Uterus (tissue), 2 donors: ENCODE results near the gene RAB11FIP3.
"Not testable (repeated sequence)": the region's sequence is repeated elsewhere in the genome, so short reads cannot be mapped to it uniquely, and the experiment has no call there.

Experiments used
- POLR2A ChIP-seq, 2 donors: fragments of 450-650 bp; IDR thresholded peaks; one replicate each; pipeline ENCODE4 v1.6.1; 2016; ENCODE audit warnings: antibody characterized with exemption in 2 of 2, mild to moderate bottlenecking in 1 of 2, moderate library complexity in 1 of 2
- TF ChIP-seq, protein P1 (sequence below), 4 experiments: fragments of 200-600 bp in 2 of 4; fragments of 450-650 bp in 2 of 4; sonication (generic) in 2 of 4; IDR thresholded peaks; one replicate each; pipeline ENCODE4 v1.5.1; 2016 to 2019; ENCODE audit warnings: antibody characterized with exemption in 4 of 4, mild to moderate bottlenecking in 2 of 4, moderate library complexity in 1 of 4

DNA sequence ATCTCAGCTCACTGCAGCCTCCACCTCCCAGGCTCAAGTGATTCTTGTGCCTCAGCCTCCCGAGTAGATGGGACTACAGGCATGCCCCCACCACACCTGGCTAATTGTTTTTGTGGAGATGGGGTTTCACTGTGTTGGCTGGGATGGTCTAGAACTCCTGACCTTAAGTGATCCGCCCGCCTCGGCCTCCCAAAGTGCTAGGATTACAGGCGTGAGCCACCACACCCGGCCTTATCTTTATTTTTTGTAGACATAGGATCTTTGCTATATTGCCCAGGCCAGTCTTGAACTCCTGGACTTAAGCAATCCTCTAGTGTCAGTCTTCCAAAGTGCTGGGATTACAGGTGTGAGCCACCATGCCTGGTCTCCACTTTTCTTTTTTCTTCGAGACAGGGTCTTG lies 44.0 kb downstream of the RAB11FIP3 start:
- TF ChIP-seq, protein P1, sequence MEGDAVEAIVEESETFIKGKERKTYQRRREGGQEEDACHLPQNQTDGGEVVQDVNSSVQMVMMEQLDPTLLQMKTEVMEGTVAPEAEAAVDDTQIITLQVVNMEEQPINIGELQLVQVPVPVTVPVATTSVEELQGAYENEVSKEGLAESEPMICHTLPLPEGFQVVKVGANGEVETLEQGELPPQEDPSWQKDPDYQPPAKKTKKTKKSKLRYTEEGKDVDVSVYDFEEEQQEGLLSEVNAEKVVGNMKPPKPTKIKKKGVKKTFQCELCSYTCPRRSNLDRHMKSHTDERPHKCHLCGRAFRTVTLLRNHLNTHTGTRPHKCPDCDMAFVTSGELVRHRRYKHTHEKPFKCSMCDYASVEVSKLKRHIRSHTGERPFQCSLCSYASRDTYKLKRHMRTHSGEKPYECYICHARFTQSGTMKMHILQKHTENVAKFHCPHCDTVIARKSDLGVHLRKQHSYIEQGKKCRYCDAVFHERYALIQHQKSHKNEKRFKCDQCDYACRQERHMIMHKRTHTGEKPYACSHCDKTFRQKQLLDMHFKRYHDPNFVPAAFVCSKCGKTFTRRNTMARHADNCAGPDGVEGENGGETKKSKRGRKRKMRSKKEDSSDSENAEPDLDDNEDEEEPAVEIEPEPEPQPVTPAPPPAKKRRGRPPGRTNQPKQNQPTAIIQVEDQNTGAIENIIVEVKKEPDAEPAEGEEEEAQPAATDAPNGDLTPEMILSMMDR (IDR thresholded peaks at IDR 0.05), result not testable (repeated sequence)
- not testable (repeated sequence) for TF ChIP-seq POLR2A (IDR thresholded peaks at IDR 0.05)
